Measurements from ENCODE around the gene POLA1.
"Not testable (repeated sequence)": the region's sequence is repeated elsewhere in the genome, so short reads cannot be mapped to it uniquely, and the experiment has no call there.

DNA sequence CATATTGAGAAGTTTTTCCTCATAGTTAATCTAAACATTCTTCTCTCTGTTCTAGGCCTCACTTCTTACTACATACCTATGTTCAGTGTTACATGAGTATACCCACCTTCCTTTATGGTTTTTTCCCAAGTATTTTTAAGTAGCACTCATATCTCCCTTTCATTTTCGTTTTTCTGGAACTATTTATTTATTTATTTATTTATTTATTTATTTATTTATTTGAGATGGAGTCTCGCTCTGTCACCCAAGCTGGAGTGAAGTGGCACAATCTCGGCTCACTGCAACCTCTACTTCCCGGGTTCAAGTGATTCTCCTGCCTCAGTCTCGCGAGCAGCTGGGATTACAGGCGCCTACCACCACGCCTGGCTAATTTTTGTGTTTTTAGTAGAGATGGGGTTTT is 170.1 kb downstream of the POLA1 start:
- TF ChIP-seq POLR2A (IDR thresholded peaks at IDR 0.05; ENCODE audit: low read depth, low read length); MAZ (IDR thresholded peaks at IDR 0.05; ENCODE audit: borderline replicate concordance, low read depth, low read length); CTCF (conservative IDR thresholded peaks at IDR 0.05; ENCODE audit: low read depth, low read length): not testable (repeated sequence)

Data from IMR-90 (cell line).